Stimulated activated CD8-positive, alpha-beta memory T cell treated with anti-CD3 and anti-CD28 coated beads, Interleukin-7, amount 100 ng/mL, for 24 hours (primary cell): Measurements from ENCODE around the gene INPP5E.
"Not testable (repeated sequence)": the region's sequence is repeated elsewhere in the genome, so short reads cannot be mapped to it uniquely, and the experiment has no call there.

Experiments used
- DNase-seq: peaks from one replicate; pipeline ENCODE4 v3.0.0-alpha.2; 2020; ENCODE audit warnings: low read depth

The INPP5E gene

GRCh38 chr9:136429683-136430491, 9.8 kb downstream of the INPP5E start:
- DNase-seq: no peak

DNA sequence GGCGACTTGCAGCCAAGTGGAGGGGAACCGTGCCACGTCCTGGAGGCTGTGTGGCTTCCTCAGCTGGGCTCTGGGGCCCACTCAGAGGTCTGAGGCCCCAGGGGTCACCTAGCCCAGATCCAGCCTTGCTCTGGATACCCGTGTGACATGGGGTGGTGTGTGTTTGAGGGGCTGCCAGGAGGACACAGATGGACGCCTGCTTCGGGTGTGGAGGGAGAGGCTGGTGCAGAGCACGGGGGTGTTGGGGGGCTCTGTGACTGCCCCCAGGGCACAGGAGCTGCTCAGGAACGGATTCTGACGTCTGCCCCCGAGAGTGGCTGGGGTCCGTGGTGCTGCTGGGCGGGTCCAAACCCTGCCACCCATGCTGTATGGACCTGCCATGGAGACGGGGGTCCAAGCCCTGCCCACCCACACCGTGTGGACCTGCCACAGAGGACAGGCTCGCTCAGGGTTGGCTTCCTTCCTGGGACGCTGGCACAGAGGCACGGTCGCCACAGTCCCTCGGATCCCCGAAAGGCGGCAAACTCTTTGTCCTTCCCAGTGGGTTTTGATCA, 10.5 kb downstream of the INPP5E start:
- no peak for DNase-seq

GRCh38 chr9:136426787-136427186, 12.9 kb downstream of the INPP5E start:
- no peak for DNase-seq

- DNase-seq: not testable (repeated sequence)
These were observed 14.3 kb downstream of the INPP5E start for GRCh38 chr9:136425367-136425766.

- DNase-seq: no peak
These were observed 14.8 kb downstream of the INPP5E start for GRCh38 chr9:136424750-136425362.

DNA sequence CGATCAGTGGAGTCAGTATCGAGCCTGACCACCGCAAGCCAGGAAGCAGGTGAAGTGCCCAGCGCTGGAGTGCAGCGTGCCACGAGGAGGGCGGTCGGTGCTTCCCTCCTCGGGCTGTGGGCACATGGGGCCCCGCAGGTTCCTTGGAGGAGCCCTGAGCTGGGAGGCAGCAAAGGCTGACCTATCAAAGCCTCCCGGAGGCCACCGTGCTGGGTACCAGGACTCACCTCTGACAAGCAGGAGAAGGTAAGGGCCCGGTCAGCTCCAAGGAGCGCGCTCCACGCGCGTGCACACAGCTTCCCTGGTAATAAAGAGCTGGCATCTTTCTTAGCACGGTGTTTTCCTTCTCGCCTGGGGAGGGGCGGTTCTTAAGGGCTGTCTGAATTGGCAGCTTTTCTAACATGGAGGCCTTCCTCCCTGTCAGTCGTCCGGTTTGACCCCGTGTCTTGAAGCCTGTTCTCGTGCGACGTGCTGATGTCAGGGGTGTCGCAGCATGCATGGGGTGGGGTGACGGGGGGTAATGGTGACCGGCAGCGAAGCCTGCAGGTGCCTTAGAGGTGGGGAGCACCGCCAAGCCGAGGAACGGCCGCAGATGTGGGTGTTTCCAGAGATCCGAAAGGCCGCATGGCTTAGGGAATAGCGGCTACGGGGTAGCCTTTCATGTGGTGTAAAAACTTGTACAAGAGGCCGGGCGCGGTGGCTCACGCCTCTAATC, 16.1 kb downstream of the INPP5E start:
- DNase-seq: no peak

- no peak for DNase-seq
These were observed 16.8 kb downstream of the INPP5E start for GRCh38 chr9:136422876-136423275.

DNA sequence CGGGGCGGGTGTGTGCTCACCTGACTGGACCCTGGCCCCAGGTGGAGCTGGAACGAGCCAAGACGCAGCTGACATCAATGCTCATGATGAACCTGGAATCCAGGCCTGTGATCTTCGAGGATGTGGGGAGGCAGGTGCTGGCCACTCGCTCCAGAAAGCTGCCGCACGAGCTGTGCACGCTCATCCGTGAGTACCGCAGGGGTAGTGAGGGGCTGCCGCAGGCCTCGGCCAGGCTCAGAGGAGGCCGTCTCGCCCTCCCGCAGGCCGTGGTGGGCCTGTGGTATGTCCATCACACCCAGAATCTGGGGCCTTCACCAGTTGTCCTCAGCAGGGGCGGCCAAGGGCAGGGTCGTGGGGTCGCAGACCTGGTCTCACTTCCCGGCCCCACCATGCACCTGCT, 17.9 kb downstream of the INPP5E start:
- no peak for DNase-seq

GRCh38 chr9:136419092-136419420, 20.6 kb downstream of the INPP5E start:
- no peak for DNase-seq

GRCh38 chr9:136418182-136419091, 21.2 kb downstream of the INPP5E start:
- no peak for DNase-seq

DNA sequence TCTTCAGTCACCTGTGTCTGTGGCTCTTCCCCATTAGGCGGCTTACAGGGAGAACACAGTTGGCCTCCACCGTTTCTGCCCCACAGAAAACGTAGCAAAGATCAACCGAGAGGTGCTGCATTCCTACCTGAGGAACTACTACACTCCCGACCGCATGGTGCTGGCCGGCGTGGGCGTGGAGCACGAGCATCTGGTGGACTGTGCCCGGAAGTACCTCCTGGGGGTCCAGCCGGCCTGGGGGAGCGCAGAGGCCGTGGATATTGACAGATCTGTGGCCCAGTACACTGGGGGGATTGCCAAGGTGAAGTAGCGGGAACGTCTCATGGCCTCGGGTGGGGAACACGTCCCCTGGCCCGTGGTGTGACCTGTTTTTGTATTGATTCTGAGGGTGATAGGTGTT, 22.7 kb downstream of the INPP5E start:
- DNase-seq: no peak

DNA sequence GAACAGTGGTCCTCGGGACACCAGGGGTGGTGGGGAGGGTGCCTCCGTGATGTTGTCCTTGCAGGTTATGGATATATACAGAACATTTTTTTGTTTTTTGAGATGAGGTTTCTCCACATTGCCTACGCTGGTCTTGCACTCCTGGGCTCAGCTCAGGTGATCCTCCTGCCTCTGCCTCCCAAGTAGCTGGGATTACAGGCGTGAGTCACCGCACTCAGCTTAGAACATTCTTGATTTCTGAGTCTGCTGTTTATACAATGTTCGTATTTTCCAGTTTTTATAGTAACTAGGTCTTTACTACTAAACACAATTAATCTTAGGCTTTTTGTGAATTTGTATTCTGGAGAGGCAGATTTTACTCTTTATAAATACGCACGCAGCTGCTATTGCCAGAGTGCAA, 23.2 kb downstream of the INPP5E start:
- DNase-seq: no peak

GRCh38 chr9:136412962-136413361, 26.7 kb downstream of the INPP5E start:
- no peak for DNase-seq

DNA sequence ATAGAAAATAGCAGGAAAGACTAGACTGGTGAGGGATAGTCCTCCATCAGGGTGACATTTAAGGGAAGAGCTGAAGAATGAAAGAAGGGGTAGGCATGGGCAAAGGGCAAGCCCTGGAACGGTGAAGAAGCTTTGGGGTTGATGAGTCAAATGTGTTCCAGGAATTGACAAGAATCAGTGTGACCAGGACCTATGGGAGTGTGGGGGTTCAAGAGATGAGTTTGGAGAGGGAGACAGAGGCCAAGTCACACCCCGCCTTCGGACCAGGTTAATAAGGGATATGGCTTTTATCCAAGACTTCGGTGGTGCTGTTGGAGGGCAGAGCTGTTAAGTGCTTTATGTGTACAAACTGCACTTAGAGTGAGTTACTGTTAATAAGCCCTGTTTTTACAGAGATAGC, 28.3 kb downstream of the INPP5E start:
- DNase-seq: no peak

DNA sequence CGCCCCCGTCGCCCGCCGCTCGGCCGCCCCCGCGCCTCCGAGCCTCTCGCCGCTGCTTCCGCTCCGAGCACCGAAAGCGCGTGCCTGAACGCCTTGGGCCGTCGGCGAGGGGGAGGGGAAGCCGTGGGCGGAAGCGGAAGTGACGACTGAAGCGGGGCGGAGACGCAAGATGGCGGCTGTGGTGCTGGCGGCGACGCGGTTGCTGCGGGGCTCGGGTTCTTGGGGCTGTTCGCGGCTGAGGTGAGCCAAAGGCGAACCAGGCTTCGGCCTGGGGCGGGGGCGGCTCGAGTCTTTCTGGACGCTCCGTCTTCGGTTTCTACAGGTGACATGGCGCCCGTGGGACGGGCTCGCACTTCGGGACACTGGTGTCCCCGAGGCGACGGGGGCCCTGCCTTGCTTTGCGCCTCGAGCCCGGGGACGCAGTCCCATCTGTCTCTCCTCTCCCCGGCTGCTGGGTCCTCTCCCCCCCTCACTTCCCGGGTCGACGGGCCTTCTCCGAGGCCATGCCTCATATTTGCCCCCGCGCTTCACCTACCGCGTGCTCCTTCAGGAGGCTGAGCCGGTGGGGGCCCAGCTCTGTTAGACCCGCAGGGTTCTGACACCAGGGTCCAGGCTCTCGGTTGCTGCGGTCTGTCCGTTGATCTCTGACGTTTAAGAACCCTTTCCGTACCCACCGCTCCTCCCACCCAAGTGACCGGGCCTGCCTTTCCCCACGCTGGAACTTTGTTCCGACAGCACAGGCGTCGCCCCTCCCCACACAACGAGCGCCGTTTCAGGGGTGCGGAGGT, 29.0 kb downstream of the INPP5E start, which contains the start of the genes ENTR1 and PMPCA:
ENTR1 (minus strand) TSS at position 115 of the 788 bp plus-strand sequence. CDS start 217 bp downstream, outside the sequence.
PMPCA (plus strand) TSS at position 159 of the 788 bp plus-strand sequence; CDS start at position 170, 11 bp downstream.
- DNase-seq: peak; percentile 95

DNA sequence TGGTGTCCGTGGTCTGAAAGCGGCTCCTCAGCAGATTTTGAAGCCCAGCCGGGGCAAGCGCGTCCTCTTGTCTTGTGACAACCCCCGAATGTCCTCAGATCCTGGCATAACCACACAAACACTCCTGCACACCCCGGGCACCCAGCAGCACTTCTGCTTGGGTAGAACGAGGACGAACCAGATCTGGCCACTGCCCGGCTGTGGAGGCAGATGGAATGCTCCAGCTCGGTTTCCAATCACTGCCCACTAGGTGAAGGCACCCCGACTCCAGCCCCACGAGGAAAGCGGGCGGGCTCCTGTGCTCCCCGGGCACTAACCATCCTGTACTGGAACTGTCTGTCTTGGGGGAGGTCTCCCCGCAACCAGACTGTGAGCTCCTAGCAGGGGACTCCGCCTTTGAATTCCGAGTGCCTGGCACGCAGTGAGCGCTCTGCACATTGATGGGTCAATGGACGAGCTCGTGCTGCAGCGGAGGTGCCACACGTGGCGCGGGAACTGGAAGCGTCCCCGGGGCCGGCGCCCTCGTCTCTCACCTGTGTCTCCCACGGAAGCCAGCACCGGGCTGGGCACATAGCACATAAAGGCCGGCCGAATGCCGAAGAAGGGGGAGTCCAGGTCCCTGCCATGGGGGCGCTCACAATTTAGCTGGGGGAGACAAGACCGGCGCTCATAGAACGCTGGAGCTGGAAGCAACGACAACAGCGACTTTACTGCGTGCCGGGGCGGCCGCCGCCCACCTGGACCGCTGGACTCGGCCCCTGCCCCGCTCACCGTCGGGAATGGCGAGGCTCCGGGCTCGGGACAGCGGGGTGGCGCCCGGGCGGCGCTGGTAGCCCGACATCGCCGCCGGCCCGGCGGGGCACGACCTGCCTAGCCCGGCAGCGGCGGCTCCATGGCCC, 29.8 kb downstream of the INPP5E start:
- no peak for DNase-seq

GRCh38 chr9:136407911-136408310, 31.7 kb downstream of the INPP5E start:
- no peak for DNase-seq

DNA sequence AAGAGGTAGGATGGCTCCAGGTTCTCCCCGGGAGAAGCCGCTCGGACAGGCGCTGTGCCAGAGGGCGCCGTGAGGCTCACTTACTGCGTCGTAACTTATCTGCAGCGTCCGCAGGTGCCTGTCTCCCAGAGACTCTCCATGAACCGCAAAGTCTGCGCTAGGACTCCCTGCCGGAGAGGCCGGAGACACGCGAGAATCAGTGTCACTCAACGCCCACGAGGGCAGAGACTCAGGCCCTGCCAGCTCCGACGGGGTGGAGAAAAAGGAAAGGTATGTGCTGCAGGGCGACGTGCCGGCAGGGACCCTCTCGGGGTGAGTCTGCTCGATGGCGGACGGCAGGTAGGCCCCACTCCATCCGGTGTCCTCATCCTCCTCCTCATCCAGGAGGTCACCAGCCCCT, 32.6 kb downstream of the INPP5E start:
- DNase-seq: not testable (repeated sequence)

DNA sequence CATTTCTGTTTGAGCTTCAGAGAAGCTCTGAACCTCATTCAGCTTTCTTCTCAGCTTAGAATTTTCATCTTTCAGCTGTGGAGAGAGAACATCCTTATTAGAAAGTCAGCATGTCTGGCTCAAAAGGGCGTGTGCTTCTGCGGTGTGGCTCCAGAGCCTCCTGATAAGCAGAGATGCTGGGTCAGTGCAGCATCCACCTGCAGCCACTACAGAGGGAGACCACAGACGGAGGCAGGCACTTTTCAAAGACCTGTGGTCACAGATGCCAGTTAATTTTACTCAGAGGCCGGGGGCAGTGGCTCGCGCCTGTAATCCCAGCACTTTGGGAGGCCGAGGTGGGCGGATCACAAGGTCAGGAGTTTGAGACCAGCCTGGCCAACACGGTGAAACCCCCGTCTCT, 33.7 kb downstream of the INPP5E start:
- not testable (repeated sequence) for DNase-seq

DNA sequence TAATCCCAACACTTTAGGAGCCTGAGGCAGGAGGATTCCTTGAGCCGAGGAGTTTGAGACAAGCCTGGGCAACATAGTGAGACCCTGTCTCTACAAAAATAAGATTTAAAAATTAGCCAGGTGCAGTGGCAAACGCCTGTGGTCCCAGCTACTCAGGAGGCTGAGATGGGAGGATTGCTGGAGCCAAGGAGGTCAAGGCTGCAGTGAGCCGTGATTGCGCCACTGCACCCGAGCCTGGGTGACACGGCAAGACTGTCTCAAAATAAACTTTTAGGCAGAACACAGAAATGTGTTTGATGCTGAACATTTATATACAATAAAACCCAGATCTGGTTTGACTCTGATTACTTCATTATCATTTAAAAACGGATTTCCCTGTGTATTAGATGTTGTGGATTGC, 34.2 kb downstream of the INPP5E start:
- no peak for DNase-seq
